ENCODE measurements around the gene ZNF410. TPM values are rescaled to one million over a fixed set of nuclear protein-coding genes. Genes with fewer than 3 reads are reported as not detected.
"Not testable (repeated sequence)": the region's sequence is repeated elsewhere in the genome, so short reads cannot be mapped to it uniquely, and the experiment has no call there.

The ZNF410 gene
- total RNA-seq: 10 to 100 TPM; 60.5 to 63.1 TPM

- H3K4me3 Mint-ChIP-seq: peak within 1 kb of the TSS; percentile 92
- peak within 1 kb of the TSS; percentile 99 for H3K27ac Mint-ChIP-seq
- H3K4me1 Mint-ChIP-seq: peaks cover 34% of the 10 kb centered on the region
- peak; percentile 99 for ATAC-seq (replicated peaks)
- no peaks in the 10 kb centered on the region for H3K27me3 Mint-ChIP-seq
- no peaks in the 10 kb centered on the region for H3K9me3 Mint-ChIP-seq
- peaks cover 58% of the 10 kb centered on the region for H3K36me3 Mint-ChIP-seq (ENCODE audit: low read depth)
Measured at GRCh38 chr14:73886449-73887317, at the start of gene ZNF410. Gene ZNF410 (plus strand): TSS chr14:73886859. CDS start chr14:73892176, 5,317 bp downstream.

- H3K4me1 Mint-ChIP-seq, H3K9me3 Mint-ChIP-seq: not testable (repeated sequence)
Measured at GRCh38 chr14:73838293-73839034, 48.2 kb upstream of the ZNF410 start.

GRCh38 chr14:73842201-73842600 is 44.5 kb upstream of the ZNF410 start:
- Mint-ChIP-seq H3K27me3 (peaks cover 3% of the 10 kb centered on the region), H3K36me3 (ENCODE audit: low read depth) (no peaks in the 10 kb centered on the region), H3K9me3 (no peaks in the 10 kb centered on the region), H3K4me3 (no peak overlapping the region), H3K4me1 (no peaks in the 10 kb centered on the region), H3K27ac (no peak overlapping the region)
- ATAC-seq (replicated peaks): no peak

More at GRCh38 chr14:73838293-73839034, 48.2 kb upstream of the ZNF410 start:
- H3K36me3 Mint-ChIP-seq (ENCODE audit: low read depth); H3K4me3 Mint-ChIP-seq; H3K27ac Mint-ChIP-seq; H3K27me3 Mint-ChIP-seq; ATAC-seq (replicated peaks): not testable (repeated sequence)

GRCh38 chr14:73842851-73843250 is 43.8 kb upstream of the ZNF410 start:
- no peak for ATAC-seq (replicated peaks)
- no peak overlapping the region for H3K4me3 Mint-ChIP-seq
- H3K4me1 Mint-ChIP-seq: no peaks in the 10 kb centered on the region
- no peak overlapping the region for H3K27ac Mint-ChIP-seq
- peaks cover 3% of the 10 kb centered on the region for H3K27me3 Mint-ChIP-seq
- no peaks in the 10 kb centered on the region for H3K9me3 Mint-ChIP-seq
- H3K36me3 Mint-ChIP-seq (ENCODE audit: low read depth): no peaks in the 10 kb centered on the region

- H3K36me3 Mint-ChIP-seq (ENCODE audit: low read depth): no peaks in the 10 kb centered on the region
- ATAC-seq (replicated peaks): no peak
- no peaks in the 10 kb centered on the region for H3K9me3 Mint-ChIP-seq
Measured at GRCh38 chr14:73843296-73843695, 43.4 kb upstream of the ZNF410 start.

GRCh38 chr14:73846947-73847346 is 39.7 kb upstream of the ZNF410 start:
- H3K4me1 Mint-ChIP-seq: no peaks in the 10 kb centered on the region
- no peak overlapping the region for H3K27ac Mint-ChIP-seq
- ATAC-seq (replicated peaks): no peak
- H3K9me3 Mint-ChIP-seq: no peaks in the 10 kb centered on the region
- peaks cover 4% of the 10 kb centered on the region for H3K36me3 Mint-ChIP-seq (ENCODE audit: low read depth)
- peaks cover 3% of the 10 kb centered on the region for H3K27me3 Mint-ChIP-seq
- H3K4me3 Mint-ChIP-seq: no peak overlapping the region

More at GRCh38 chr14:73843296-73843695, 43.4 kb upstream of the ZNF410 start:
- Mint-ChIP-seq H3K4me1 (no peaks in the 10 kb centered on the region), H3K27me3 (peaks cover 3% of the 10 kb centered on the region), H3K4me3 (no peak overlapping the region), H3K27ac (no peak overlapping the region)

GRCh38 chr14:73851000-73851399 is 35.7 kb upstream of the ZNF410 start:
- no peak for ATAC-seq (replicated peaks)
- Mint-ChIP-seq H3K27me3 (peaks cover 3% of the 10 kb centered on the region), H3K27ac (peak overlapping the region; percentile 99), H3K36me3 (ENCODE audit: low read depth) (peaks cover 12% of the 10 kb centered on the region), H3K9me3 (no peaks in the 10 kb centered on the region), H3K4me1 (peaks cover 6% of the 10 kb centered on the region), H3K4me3 (peak overlapping the region; percentile 95)

- peaks cover 6% of the 10 kb centered on the region for H3K4me1 Mint-ChIP-seq
- peaks cover 12% of the 10 kb centered on the region for H3K36me3 Mint-ChIP-seq (ENCODE audit: low read depth)
- H3K9me3 Mint-ChIP-seq: no peaks in the 10 kb centered on the region
- H3K27ac Mint-ChIP-seq: peak within 1 kb of the TSS; percentile 99
- peak; percentile 93 for ATAC-seq (replicated peaks)
- peak within 1 kb of the TSS; percentile 95 for H3K4me3 Mint-ChIP-seq
- peaks cover 3% of the 10 kb centered on the region for H3K27me3 Mint-ChIP-seq
Measured at GRCh38 chr14:73851567-73852382, 34.9 kb upstream of the ZNF410 start, which contains the start of gene PTGR2. Gene PTGR2 (plus strand): TSS chr14:73851831. CDS start chr14:73858863, 7,032 bp downstream.

GRCh38 chr14:73859145-73859544 is 27.5 kb upstream of the ZNF410 start:
- no peaks in the 10 kb centered on the region for H3K27me3 Mint-ChIP-seq
- H3K4me1 Mint-ChIP-seq: no peaks in the 10 kb centered on the region
- no peaks in the 10 kb centered on the region for H3K9me3 Mint-ChIP-seq
- H3K4me3 Mint-ChIP-seq: no peak overlapping the region
- ATAC-seq (replicated peaks): no peak
- no peak overlapping the region for H3K27ac Mint-ChIP-seq
- peaks cover 15% of the 10 kb centered on the region for H3K36me3 Mint-ChIP-seq (ENCODE audit: low read depth)

- H3K4me1 Mint-ChIP-seq: no peaks in the 10 kb centered on the region
- H3K27ac Mint-ChIP-seq: no peak overlapping the region
- no peak for ATAC-seq (replicated peaks)
- H3K36me3 Mint-ChIP-seq (ENCODE audit: low read depth): peaks cover 22% of the 10 kb centered on the region
- H3K9me3 Mint-ChIP-seq: no peaks in the 10 kb centered on the region
- H3K4me3 Mint-ChIP-seq: no peak overlapping the region
- no peaks in the 10 kb centered on the region for H3K27me3 Mint-ChIP-seq
Measured at GRCh38 chr14:73861073-73861472, 25.6 kb upstream of the ZNF410 start.

- Mint-ChIP-seq H3K27ac (no peak overlapping the region), H3K27me3 (no peaks in the 10 kb centered on the region), H3K36me3 (ENCODE audit: low read depth) (peaks cover 25% of the 10 kb centered on the region), H3K4me1 (no peaks in the 10 kb centered on the region), H3K9me3 (no peaks in the 10 kb centered on the region), H3K4me3 (no peak overlapping the region)
- no peak for ATAC-seq (replicated peaks)
Measured at GRCh38 chr14:73862480-73862879, 24.2 kb upstream of the ZNF410 start.

GRCh38 chr14:73863209-73863608 is 23.4 kb upstream of the ZNF410 start:
- Mint-ChIP-seq H3K36me3 (ENCODE audit: low read depth) (peaks cover 27% of the 10 kb centered on the region), H3K27ac (no peak overlapping the region), H3K4me1 (no peaks in the 10 kb centered on the region), H3K4me3 (no peak overlapping the region), H3K27me3 (no peaks in the 10 kb centered on the region), H3K9me3 (no peaks in the 10 kb centered on the region)
- no peak for ATAC-seq (replicated peaks)

- no peak overlapping the region for H3K27ac Mint-ChIP-seq
- no peak for ATAC-seq (replicated peaks)
- H3K9me3 Mint-ChIP-seq: no peaks in the 10 kb centered on the region
- no peaks in the 10 kb centered on the region for H3K4me1 Mint-ChIP-seq
- peaks cover 26% of the 10 kb centered on the region for H3K36me3 Mint-ChIP-seq (ENCODE audit: low read depth)
- no peaks in the 10 kb centered on the region for H3K27me3 Mint-ChIP-seq
- H3K4me3 Mint-ChIP-seq: no peak overlapping the region
Measured at GRCh38 chr14:73865534-73866113, 21.0 kb upstream of the ZNF410 start.

- H3K36me3 Mint-ChIP-seq (ENCODE audit: low read depth); H3K4me1 Mint-ChIP-seq; H3K4me3 Mint-ChIP-seq; H3K27me3 Mint-ChIP-seq; H3K27ac Mint-ChIP-seq; H3K9me3 Mint-ChIP-seq; ATAC-seq (replicated peaks): not testable (repeated sequence)
Measured at GRCh38 chr14:73869754-73870153, 16.9 kb upstream of the ZNF410 start.

Measured in activated T-helper 17 cell treated with anti-CD3 and anti-CD28 coated beads, Interleukin-2, amount 50 U/mL, for 72 hours (primary cell).